T-helper 17 cell (primary cell): ENCODE results near the gene SEC24D. TPM values are rescaled to one million over a fixed set of nuclear protein-coding genes. Genes with fewer than 3 reads are reported as not detected.

ENCODE experiments used
- ATAC-seq: fragments of 150-1000 bp; cut with Tn5 transposase; 2 replicates; pipeline ENCODE4 v1.10.0; 2021; ENCODE audit warnings: mild to moderate bottlenecking, moderate library complexity
- DNase-seq, 3 donors: peaks; one replicate each; pipeline versions ENCODE4 v3.0.0 to v3.0.0-alpha.2; 2020 to 2021
- H3K9me3 ChIP-seq: one replicate; pipeline ENCODE4 v1.7.0; 2013; ENCODE audit warnings: low read length, mild to moderate bottlenecking; ENCODE audit not compliant: control insufficient read depth, poor library complexity, severe bottlenecking
- H3K27ac Mint-ChIP-seq: one replicate; pipeline ENCODE4 v1.8.0; 2022; ENCODE audit warnings: mild to moderate bottlenecking, moderate library complexity, mixed read lengths
- H3K27me3 Mint-ChIP-seq: one replicate; pipeline ENCODE4 v1.8.0; 2022; ENCODE audit warnings: mixed read lengths
- H3K36me3 Mint-ChIP-seq: one replicate; pipeline ENCODE4 v1.8.0; 2022; ENCODE audit warnings: low read depth, mixed read lengths
- H3K4me1 Mint-ChIP-seq: one replicate; pipeline ENCODE4 v1.8.0; 2022; ENCODE audit warnings: mild to moderate bottlenecking, mixed read lengths
- H3K4me3 Mint-ChIP-seq: one replicate; pipeline ENCODE4 v1.8.0; 2022; ENCODE audit warnings: mild to moderate bottlenecking, moderate library complexity, mixed read lengths
- total RNA-seq, 4 donors: library from RNA in 2 of 4; stranded (reverse) in 2 of 4; gene quantifications; one replicate each; pipeline ENCODE4 v1.2.3 and lab custom pipeline; 2022 to 2026

The SEC24D gene
- total RNA-seq, 2 donors from 2014 or later = 30.9 to 31.2 TPM

DNA sequence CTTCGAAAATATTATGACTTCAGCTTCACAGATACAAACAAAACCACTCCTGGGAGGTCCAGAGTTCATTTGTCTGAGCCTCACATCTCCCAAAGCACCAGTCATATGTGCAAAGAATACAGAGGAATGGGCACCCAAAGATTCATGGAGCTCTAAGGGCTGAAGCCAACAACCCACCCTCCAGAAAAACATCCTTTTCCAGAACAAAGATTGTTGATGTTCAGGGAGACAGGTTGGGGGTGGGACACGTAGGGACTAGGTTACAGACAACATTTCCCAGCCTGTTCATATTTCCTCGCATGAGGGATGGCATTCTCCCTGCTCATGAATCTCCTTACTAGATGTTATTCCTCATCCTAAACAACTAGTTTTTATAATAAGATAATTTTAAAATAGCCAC is 79.5 kb downstream of the SEC24D start:
- H3K27ac Mint-ChIP-seq = no peak overlapping the region
- ATAC-seq = no peak
- H3K27me3 Mint-ChIP-seq = no peaks in the 10 kb centered on the region
- no peaks in the 10 kb centered on the region for H3K36me3 Mint-ChIP-seq
- H3K4me3 Mint-ChIP-seq = no peak overlapping the region
- no peak for DNase-seq
- no peaks in the 10 kb centered on the region for H3K9me3 ChIP-seq
- peaks cover 7% of the 10 kb centered on the region for H3K4me1 Mint-ChIP-seq

DNA sequence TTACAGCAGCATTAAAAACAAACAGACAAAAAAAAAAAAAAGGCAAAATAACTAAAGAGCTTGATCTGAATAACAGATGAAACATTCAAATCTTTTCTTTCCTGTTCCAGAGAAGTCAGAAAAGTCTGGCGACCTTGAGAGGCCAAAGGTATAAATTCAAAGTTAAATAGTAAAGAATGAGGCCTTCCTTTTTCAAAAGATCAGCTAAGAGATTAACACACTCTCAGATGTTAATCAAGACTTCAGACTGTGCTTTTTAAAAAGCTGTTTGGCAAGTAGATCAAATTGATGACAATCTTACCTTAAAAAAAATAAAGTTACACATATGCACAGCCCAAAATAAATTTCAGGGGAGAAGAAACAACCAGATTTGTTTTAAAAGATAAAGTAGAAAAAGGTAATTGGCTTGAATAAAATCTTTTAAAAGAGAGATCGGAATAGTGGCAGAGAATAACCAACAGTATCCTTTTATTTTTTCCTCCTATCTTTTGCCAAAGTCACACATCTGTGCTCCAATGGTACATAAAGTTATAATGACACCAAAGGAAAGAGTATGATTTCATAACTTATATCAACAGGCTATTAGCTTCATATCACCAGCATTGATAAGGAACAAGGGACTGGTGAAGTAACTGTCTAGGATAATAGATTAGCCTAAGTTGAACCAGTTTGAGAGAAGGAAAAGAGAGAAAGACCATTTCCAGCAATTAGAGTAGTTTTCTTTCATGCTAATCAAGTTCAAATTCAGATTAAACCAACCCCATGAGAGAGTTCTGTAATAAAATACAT is 80.3 kb downstream of the SEC24D start:
- ATAC-seq = no peak
- Mint-ChIP-seq H3K36me3 (no peaks in the 10 kb centered on the region), H3K27ac (peak overlapping the region; percentile 62), H3K4me1 (peaks cover 7% of the 10 kb centered on the region), H3K4me3 (no peak overlapping the region), H3K27me3 (no peaks in the 10 kb centered on the region)
- no peak for DNase-seq
- no peaks in the 10 kb centered on the region for H3K9me3 ChIP-seq

GRCh38 chr4:118754890-118755289 is 81.0 kb downstream of the SEC24D start:
- Mint-ChIP-seq H3K4me3 (no peak overlapping the region), H3K27ac (peak overlapping the region; percentile 62), H3K4me1 (peaks cover 3% of the 10 kb centered on the region), H3K36me3 (no peaks in the 10 kb centered on the region), H3K27me3 (no peaks in the 10 kb centered on the region)
- no peaks in the 10 kb centered on the region for H3K9me3 ChIP-seq
- ATAC-seq = no peak
- no peak for DNase-seq

- Mint-ChIP-seq H3K4me1 (peaks cover 3% of the 10 kb centered on the region), H3K4me3 (no peak overlapping the region), H3K27me3 (no peaks in the 10 kb centered on the region), H3K27ac (peak overlapping the region; percentile 37), H3K36me3 (no peaks in the 10 kb centered on the region)
- no peak for ATAC-seq
- H3K9me3 ChIP-seq = no peaks in the 10 kb centered on the region
- DNase-seq = no peak
Measured at GRCh38 chr4:118753685-118754084, 82.2 kb downstream of the SEC24D start.

GRCh38 chr4:118753096-118753495 is 82.8 kb downstream of the SEC24D start:
- ATAC-seq = no peak
- peaks cover 3% of the 10 kb centered on the region for H3K4me1 Mint-ChIP-seq
- no peak overlapping the region for H3K4me3 Mint-ChIP-seq
- H3K27ac Mint-ChIP-seq = no peak overlapping the region
- no peak for DNase-seq
- no peaks in the 10 kb centered on the region for H3K36me3 Mint-ChIP-seq
- no peaks in the 10 kb centered on the region for H3K9me3 ChIP-seq
- H3K27me3 Mint-ChIP-seq = no peaks in the 10 kb centered on the region

DNA sequence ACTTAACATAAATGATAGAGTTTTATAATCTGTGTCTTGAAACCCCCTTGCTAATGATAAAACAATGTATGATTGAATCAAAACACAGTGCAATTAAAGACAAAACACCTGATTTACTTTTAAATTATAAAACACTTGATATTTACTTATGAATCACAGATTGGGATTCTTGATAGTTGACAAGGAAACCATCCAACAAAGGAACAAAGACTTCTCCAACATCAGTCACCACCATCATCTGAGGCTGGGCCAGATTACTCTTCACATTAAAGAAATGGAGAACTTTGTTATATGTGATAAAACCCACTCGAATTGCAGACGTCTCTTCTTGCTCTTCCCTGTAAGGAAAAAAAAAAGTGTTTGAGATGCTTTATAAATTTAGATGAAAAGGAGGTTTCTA is 83.4 kb downstream of the SEC24D start:
- no peaks in the 10 kb centered on the region for H3K9me3 ChIP-seq
- no peak overlapping the region for H3K4me3 Mint-ChIP-seq
- no peak overlapping the region for H3K27ac Mint-ChIP-seq
- no peak for DNase-seq
- H3K4me1 Mint-ChIP-seq = peaks cover 3% of the 10 kb centered on the region
- no peaks in the 10 kb centered on the region for H3K27me3 Mint-ChIP-seq
- no peaks in the 10 kb centered on the region for H3K36me3 Mint-ChIP-seq
- no peak for ATAC-seq

- no peaks in the 10 kb centered on the region for H3K36me3 Mint-ChIP-seq
Measured at GRCh38 chr4:118751629-118752323, 84.2 kb downstream of the SEC24D start.

GRCh38 chr4:118749347-118749988 is 86.5 kb downstream of the SEC24D start:
- H3K4me3 Mint-ChIP-seq = no peak overlapping the region
- DNase-seq (no peak), ATAC-seq (no peak)
- no peaks in the 10 kb centered on the region for H3K9me3 ChIP-seq
- H3K36me3 Mint-ChIP-seq = no peaks in the 10 kb centered on the region
- H3K27me3 Mint-ChIP-seq = no peaks in the 10 kb centered on the region
- no peak overlapping the region for H3K27ac Mint-ChIP-seq
- H3K4me1 Mint-ChIP-seq = peaks cover 5% of the 10 kb centered on the region

More at GRCh38 chr4:118751629-118752323, 84.2 kb downstream of the SEC24D start:
- H3K27me3 Mint-ChIP-seq = no peaks in the 10 kb centered on the region
- H3K4me1 Mint-ChIP-seq = peaks cover 3% of the 10 kb centered on the region
- no peak overlapping the region for H3K27ac Mint-ChIP-seq
- no peak for DNase-seq
- no peak overlapping the region for H3K4me3 Mint-ChIP-seq
- no peak for ATAC-seq
- no peaks in the 10 kb centered on the region for H3K9me3 ChIP-seq

DNA sequence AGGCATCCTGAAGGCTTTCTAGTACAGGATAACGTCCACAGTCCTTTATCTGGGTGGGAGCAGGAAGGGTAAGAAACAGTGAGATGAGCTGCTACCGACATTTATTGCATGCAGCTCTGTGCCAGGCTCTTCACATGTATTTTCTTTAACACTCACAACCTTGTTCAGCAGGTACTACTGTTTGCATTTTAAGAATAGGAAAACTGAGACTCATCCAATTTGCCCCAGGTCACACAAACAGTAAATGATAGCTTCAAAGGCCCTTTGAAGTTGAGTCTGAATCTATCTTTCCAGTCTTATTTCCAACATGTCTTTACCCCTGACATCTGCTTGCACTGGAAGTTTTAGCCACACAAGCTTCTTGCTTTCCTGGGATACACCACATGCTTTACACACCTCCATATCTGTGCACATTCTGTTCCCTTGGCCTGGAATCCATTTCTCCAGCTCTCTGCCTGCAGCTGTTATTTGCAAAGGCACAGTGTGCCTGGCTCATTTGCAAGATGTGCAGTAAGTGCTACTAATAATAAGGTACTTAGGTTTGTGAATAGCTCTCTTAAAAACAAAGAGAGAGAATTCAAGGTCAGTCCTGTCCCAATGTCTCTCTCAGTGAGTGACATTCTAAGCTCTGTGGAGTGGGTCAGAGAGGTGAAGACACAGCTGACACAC is 89.5 kb downstream of the SEC24D start:
- no peak overlapping the region for H3K27ac Mint-ChIP-seq
- ATAC-seq (no peak), DNase-seq (no peak)
- H3K4me3 Mint-ChIP-seq = no peak overlapping the region
- H3K36me3 Mint-ChIP-seq = no peaks in the 10 kb centered on the region
- no peaks in the 10 kb centered on the region for H3K27me3 Mint-ChIP-seq
- no peaks in the 10 kb centered on the region for H3K9me3 ChIP-seq
- peaks cover 4% of the 10 kb centered on the region for H3K4me1 Mint-ChIP-seq

DNA sequence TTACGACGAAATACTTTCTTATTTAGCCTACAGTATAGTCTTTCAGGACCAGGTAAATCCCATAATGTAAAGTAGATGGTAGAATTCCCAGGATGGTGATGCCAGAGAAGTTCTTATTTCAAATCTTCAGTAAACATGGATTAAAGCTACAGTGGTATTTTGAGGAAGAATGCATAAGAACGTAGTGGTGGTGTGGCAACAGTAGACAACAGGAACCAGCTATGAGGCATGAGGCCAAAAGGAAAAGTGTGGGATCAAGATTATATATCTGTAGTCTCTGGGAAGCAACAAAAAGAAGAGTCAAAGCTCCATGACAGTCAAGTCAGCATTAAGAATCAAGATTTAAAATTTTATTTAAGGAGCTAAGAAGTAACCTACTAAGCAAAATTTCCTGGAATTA is 90.6 kb downstream of the SEC24D start:
- ATAC-seq (no peak), DNase-seq (no peak)
- H3K4me1 Mint-ChIP-seq = peaks cover 4% of the 10 kb centered on the region
- no peaks in the 10 kb centered on the region for H3K9me3 ChIP-seq
- no peak overlapping the region for H3K4me3 Mint-ChIP-seq
- H3K36me3 Mint-ChIP-seq = no peaks in the 10 kb centered on the region
- H3K27ac Mint-ChIP-seq = no peak overlapping the region
- no peaks in the 10 kb centered on the region for H3K27me3 Mint-ChIP-seq

DNA sequence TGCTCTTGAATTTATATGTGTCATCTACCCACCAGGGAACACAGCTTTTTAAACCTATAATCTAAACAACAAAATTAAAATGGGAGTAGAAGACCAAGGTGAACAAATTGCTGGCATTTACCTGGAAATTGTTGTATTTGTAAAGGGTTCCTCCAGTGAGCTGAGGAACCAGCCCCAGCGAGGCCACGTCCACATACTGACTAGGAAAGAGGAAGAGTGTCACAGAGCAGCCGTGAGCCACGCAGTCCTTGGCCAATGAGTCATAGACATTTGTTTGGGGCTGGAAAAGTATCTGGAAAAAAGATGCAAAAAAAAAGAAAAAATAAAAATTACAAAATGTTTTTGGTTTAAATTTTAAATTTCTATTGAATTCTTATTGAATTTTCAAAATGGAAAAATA is 92.1 kb downstream of the SEC24D start:
- DNase-seq (no peak), ATAC-seq (no peak)
- no peak overlapping the region for H3K4me3 Mint-ChIP-seq
- H3K27ac Mint-ChIP-seq = no peak overlapping the region
- H3K36me3 Mint-ChIP-seq = no peaks in the 10 kb centered on the region
- H3K27me3 Mint-ChIP-seq = no peaks in the 10 kb centered on the region
- H3K9me3 ChIP-seq = no peaks in the 10 kb centered on the region
- peaks cover 4% of the 10 kb centered on the region for H3K4me1 Mint-ChIP-seq

DNA sequence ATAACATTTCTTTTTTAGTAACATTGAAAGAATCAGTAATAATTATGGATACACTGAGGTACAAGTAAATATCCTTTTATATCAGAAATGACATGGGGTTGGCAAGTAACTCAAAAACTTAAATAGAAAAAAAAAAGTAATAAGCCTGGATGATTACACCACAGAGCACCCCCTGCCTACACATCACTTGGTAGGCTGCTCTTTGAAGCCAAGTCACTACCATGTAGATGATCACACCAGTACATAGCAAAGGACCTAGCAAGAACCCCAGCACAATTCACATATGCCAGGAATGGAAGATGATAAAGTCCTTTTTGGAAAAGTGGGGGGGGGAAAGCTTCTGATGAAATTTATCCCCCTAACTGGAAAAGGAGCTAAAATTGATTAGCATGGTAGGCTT is 93.9 kb downstream of the SEC24D start:
- Mint-ChIP-seq H3K27me3 (no peaks in the 10 kb centered on the region), H3K4me1 (peaks cover 4% of the 10 kb centered on the region), H3K27ac (no peak overlapping the region), H3K4me3 (no peak overlapping the region), H3K36me3 (no peaks in the 10 kb centered on the region)
- no peak for ATAC-seq
- no peaks in the 10 kb centered on the region for H3K9me3 ChIP-seq
- no peak for DNase-seq

DNA sequence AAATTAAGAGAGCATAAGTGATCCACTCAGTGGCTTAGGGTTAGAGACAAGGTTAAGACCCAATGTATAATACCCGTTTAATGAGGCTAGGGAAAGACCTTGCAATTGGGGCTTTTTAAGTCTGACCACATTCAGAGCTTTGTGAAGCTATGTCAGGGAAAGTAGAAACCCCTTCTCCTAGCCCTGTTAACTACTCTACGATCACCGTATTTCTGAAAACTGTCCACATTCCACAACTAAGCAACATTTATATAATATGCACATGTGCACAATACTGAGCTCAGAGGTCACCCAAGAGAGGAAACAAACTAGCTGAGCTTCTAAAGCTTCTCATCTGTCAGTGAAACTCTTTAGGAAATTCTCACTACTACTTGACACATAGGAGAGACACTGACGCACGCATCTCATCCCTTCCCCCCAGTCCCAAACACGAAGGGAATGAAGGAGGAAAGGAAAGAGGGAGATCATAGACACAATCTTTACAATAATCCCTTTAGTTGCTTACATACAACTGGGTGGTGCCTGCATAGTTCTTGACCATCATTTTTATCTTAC is 94.5 kb downstream of the SEC24D start:
- DNase-seq (no peak), ATAC-seq (no peak)
- Mint-ChIP-seq H3K36me3 (no peaks in the 10 kb centered on the region), H3K27me3 (no peaks in the 10 kb centered on the region), H3K4me1 (peaks cover 4% of the 10 kb centered on the region), H3K27ac (no peak overlapping the region), H3K4me3 (no peak overlapping the region)
- no peaks in the 10 kb centered on the region for H3K9me3 ChIP-seq
